HepG2 (cell line): ENCODE measurements around the gene LIMK2. TPM values are rescaled to one million over a fixed set of nuclear protein-coding genes. Genes with fewer than 3 reads are reported as not detected.
A peak's percentile ranks its signal among the peaks of the same experiment; 100 is the strongest.

Source experiments
- FOXJ3 ChIP-seq: sonication (generic); formaldehyde crosslinking; IDR thresholded peaks from 2 replicates; pipeline ENCODE4 v1.4.0; 2020; ENCODE audit warnings: missing genetic modification reagents, mild to moderate bottlenecking, borderline replicate concordance
- MAF1 ChIP-seq: sonication (generic); formaldehyde crosslinking; IDR thresholded peaks from 2 replicates; pipeline ENCODE4 v1.5.0; 2020; ENCODE audit warnings: missing genetic modification reagents, borderline replicate concordance
- MAFG ChIP-seq: sonication (generic); formaldehyde crosslinking; IDR thresholded peaks from 2 replicates; pipeline ENCODE4 v1.5.1; 2020; ENCODE audit warnings: mild to moderate bottlenecking, missing genetic modification reagents
- MAZ ChIP-seq, 2 experiments: sonication (generic) in 1 of 2; formaldehyde crosslinking in 1 of 2; IDR thresholded peaks; 2 replicates each; pipeline versions ENCODE4 v1.5.0 to v1.6.1; 2012 to 2020; ENCODE audit warnings: low read depth in 2 of 2, mild to moderate bottlenecking in 2 of 2, borderline replicate concordance in 1 of 2, improper control_type of control experiment in 1 of 2, low read length in 1 of 2, missing genetic modification reagents in 1 of 2, moderate library complexity in 1 of 2
- NAIF1 ChIP-seq: sonication (generic); formaldehyde crosslinking; IDR thresholded peaks from 2 replicates; pipeline ENCODE4 v1.5.0; 2020; ENCODE audit warnings: mild to moderate bottlenecking, missing genetic modification reagents, borderline replicate concordance
- NCOR1 ChIP-seq: fragments of 200-600 bp; sonication (generic); IDR thresholded peaks from 2 replicates; pipeline ENCODE4 v1.7.0; 2017; ENCODE audit warnings: antibody characterized with exemption, low read length, borderline replicate concordance
- NFKBIZ ChIP-seq: IDR thresholded peaks from 2 replicates; pipeline ENCODE4 v1.6.1; 2018; ENCODE audit warnings: missing genetic modification reagents, missing compliant biosample characterization
- NR1H2 ChIP-seq: sonication (generic); formaldehyde crosslinking; IDR thresholded peaks from 2 replicates; pipeline ENCODE4 v1.8.1; 2022; ENCODE audit warnings: low read depth, missing genetic modification reagents, borderline replicate concordance
- PAF1 ChIP-seq: IDR thresholded peaks from 2 replicates; pipeline ENCODE4 v1.6.1; 2016; ENCODE audit warnings: missing genetic modification reagents, missing compliant biosample characterization
- RXRA ChIP-seq: sonication (generic); formaldehyde crosslinking; IDR thresholded peaks from 2 replicates; pipeline ENCODE4 v1.5.1; 2020; ENCODE audit warnings: missing genetic modification reagents
- STAT5B ChIP-seq: sonication (generic); formaldehyde crosslinking; IDR thresholded peaks from 2 replicates; pipeline ENCODE4 v1.4.0; 2020; ENCODE audit warnings: missing genetic modification reagents
- ZFP36L1 ChIP-seq: sonication (generic); formaldehyde crosslinking; IDR thresholded peaks from 2 replicates; pipeline ENCODE4 v1.8.0; 2022; ENCODE audit warnings: mild to moderate bottlenecking, missing genetic modification reagents, moderate library complexity
- ZNF225 ChIP-seq: sonication (generic); formaldehyde crosslinking; IDR thresholded peaks from 2 replicates; pipeline ENCODE4 v1.4.0; 2020; ENCODE audit warnings: mild to moderate bottlenecking, missing genetic modification reagents
- ZNF260 ChIP-seq: sonication (generic); formaldehyde crosslinking; IDR thresholded peaks from 2 replicates; pipeline ENCODE4 v1.4.0; 2020; ENCODE audit warnings: missing genetic modification reagents, low read depth, mild to moderate bottlenecking, borderline replicate concordance
- ZNF557 ChIP-seq: sonication (generic); formaldehyde crosslinking; IDR thresholded peaks from 2 replicates; pipeline ENCODE4 v1.4.0; 2020; ENCODE audit warnings: missing genetic modification reagents
- ZNF564 ChIP-seq: sonication (generic); formaldehyde crosslinking; IDR thresholded peaks from 2 replicates; pipeline ENCODE4 v1.8.1; 2023; ENCODE audit warnings: mild to moderate bottlenecking, missing genetic modification reagents
- ZNF878 ChIP-seq: sonication (generic); formaldehyde crosslinking; IDR thresholded peaks from 2 replicates; pipeline ENCODE4 v1.8.1; 2023; ENCODE audit warnings: mild to moderate bottlenecking, missing genetic modification reagents, moderate library complexity
- ZSCAN21 ChIP-seq: sonication (generic); formaldehyde crosslinking; IDR thresholded peaks from 2 replicates; pipeline ENCODE4 v1.8.0; 2022; ENCODE audit warnings: mild to moderate bottlenecking, missing genetic modification reagents, moderate library complexity, borderline replicate concordance
- polyA plus RNA-seq, 8 experiments: library from polyadenylated mRNA; depleted of rRNA in 3 of 8; stranded (reverse) in 7 of 8; unstranded in 1 of 8; fragments of >200 nt; fragmentation: Illumina TruSeq in 4 of 8; extraction: Trizol in 4 of 8; gene quantifications; 2 replicates each; pipeline versions ENCODE4 v1.2.1 to v1.2.3, GENCODE V29; 2011 to 2016; ENCODE audit warnings: low read depth in 4 of 8, missing spikeins in 1 of 8, mixed read lengths in 1 of 8; ENCODE audit not compliant: insufficient read depth in 1 of 8
- total RNA-seq, 5 experiments: library from RNA; depleted of rRNA; stranded (reverse); fragments of >200 nt; fragmentation: Illumina TruSeq; extraction: Trizol; gene quantifications; 2 replicates each; pipeline ENCODE4 v1.2.3, GENCODE V29; 2016; ENCODE audit warnings: low read depth in 1 of 5
- TF ChIP-seq, protein P1 (sequence below): sonication (generic); formaldehyde crosslinking; IDR thresholded peaks from 2 replicates; pipeline ENCODE4 v1.9.0; 2021; ENCODE audit warnings: missing genetic modification reagents, borderline replicate concordance
- TF ChIP-seq, protein P2 (sequence below): sonication (generic); formaldehyde crosslinking; IDR thresholded peaks from 2 replicates; pipeline ENCODE4 v1.8.1; 2023; ENCODE audit warnings: mild to moderate bottlenecking, moderate library complexity, missing genetic modification reagents
- TF ChIP-seq, protein P3 (sequence below): sonication (generic); formaldehyde crosslinking; IDR thresholded peaks from 2 replicates; pipeline ENCODE4 v1.5.0; 2020; ENCODE audit warnings: missing genetic modification reagents
- TF ChIP-seq, protein P4 (sequence below): IDR thresholded peaks from 2 replicates; pipeline ENCODE4 v1.6.1; 2016; ENCODE audit warnings: mild to moderate bottlenecking, missing biosample characterization, missing genetic modification reagents
- TF ChIP-seq, protein P5 (sequence below): sonication (generic); formaldehyde crosslinking; IDR thresholded peaks from 2 replicates; pipeline ENCODE4 v1.8.1; 2023; ENCODE audit warnings: missing genetic modification reagents, mild to moderate bottlenecking, borderline replicate concordance

LIMK2 gene
- total and polyA plus RNA-seq, 2 of the 13 experiments (the other 11 are each of a cell fraction or from before 2014, with no cell fraction given): 20.9 to 29.8 TPM

GRCh38 chr22:31223786-31224191 lies 11.7 kb downstream of the LIMK2 start (continued):
- TF ChIP-seq, protein P1, sequence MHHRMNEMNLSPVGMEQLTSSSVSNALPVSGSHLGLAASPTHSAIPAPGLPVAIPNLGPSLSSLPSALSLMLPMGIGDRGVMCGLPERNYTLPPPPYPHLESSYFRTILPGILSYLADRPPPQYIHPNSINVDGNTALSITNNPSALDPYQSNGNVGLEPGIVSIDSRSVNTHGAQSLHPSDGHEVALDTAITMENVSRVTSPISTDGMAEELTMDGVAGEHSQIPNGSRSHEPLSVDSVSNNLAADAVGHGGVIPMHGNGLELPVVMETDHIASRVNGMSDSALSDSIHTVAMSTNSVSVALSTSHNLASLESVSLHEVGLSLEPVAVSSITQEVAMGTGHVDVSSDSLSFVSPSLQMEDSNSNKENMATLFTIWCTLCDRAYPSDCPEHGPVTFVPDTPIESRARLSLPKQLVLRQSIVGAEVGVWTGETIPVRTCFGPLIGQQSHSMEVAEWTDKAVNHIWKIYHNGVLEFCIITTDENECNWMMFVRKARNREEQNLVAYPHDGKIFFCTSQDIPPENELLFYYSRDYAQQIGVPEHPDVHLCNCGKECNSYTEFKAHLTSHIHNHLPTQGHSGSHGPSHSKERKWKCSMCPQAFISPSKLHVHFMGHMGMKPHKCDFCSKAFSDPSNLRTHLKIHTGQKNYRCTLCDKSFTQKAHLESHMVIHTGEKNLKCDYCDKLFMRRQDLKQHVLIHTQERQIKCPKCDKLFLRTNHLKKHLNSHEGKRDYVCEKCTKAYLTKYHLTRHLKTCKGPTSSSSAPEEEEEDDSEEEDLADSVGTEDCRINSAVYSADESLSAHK (CRISPR knock-in tag): no peak
- TF ChIP-seq NAIF1 (CRISPR knock-in tag): no peak
- no peak for TF ChIP-seq NFKBIZ (CRISPR knock-in tag)
- TF ChIP-seq NR1H2 (CRISPR knock-in tag): no peak
- TF ChIP-seq, protein P2, sequence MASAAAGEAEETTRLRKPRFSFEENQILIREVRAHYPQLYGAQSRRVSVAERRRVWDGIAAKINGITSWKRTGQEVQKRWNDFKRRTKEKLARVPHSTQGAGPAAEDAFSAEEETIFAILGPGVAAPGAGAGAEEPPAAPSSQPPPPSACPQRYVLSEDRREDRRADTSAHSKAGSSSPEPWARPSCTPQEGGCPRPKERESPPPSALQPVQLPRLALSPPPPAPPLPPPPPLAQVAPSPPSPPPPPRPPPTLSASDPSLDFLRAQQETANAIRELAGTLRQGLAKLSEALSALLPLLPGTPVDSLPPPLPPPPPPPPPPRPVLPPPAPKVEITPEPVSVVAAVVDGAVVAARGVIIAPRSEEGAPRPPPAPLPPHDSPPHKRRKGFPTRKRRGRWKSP: no peak; the same call in 1 of the 2 replicates
- no peak for TF ChIP-seq NCOR1
- TF ChIP-seq, protein P3, sequence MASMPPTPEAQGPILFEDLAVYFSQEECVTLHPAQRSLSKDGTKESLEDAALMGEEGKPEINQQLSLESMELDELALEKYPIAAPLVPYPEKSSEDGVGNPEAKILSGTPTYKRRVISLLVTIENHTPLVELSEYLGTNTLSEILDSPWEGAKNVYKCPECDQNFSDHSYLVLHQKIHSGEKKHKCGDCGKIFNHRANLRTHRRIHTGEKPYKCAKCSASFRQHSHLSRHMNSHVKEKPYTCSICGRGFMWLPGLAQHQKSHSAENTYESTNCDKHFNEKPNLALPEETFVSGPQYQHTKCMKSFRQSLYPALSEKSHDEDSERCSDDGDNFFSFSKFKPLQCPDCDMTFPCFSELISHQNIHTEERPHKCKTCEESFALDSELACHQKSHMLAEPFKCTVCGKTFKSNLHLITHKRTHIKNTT (CRISPR knock-in tag): no peak
- TF ChIP-seq MAFG (CRISPR knock-in tag): no peak
- no peak; the same call in 1 of the 2 replicates for TF ChIP-seq FOXJ3 (CRISPR knock-in tag)
- TF ChIP-seq, protein P4, sequence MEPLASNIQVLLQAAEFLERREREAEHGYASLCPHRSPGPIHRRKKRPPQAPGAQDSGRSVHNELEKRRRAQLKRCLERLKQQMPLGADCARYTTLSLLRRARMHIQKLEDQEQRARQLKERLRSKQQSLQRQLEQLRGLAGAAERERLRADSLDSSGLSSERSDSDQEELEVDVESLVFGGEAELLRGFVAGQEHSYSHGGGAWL (CRISPR knock-in tag): no peak
- no peak for TF ChIP-seq MAZ (IDR thresholded peaks at IDR 0.05; ENCODE audit: borderline replicate concordance, low read depth, low read length)
- 0 out of 2 replicates have a peak, but pooled peaks have one; percentile 47 for TF ChIP-seq MAZ (CRISPR knock-in tag; IDR thresholded peaks at IDR 0.05; ENCODE audit: low read depth)
- no peak for TF ChIP-seq ZFP36L1 (CRISPR knock-in tag)
- TF ChIP-seq ZNF557 (CRISPR knock-in tag): no peak
- no peak for TF ChIP-seq STAT5B (CRISPR knock-in tag)
- TF ChIP-seq RXRA (CRISPR knock-in tag): peak; percentile 65; the same call in 1 of the 2 replicates
- no peak for TF ChIP-seq ZNF260 (CRISPR knock-in tag)
- TF ChIP-seq ZNF878 (CRISPR knock-in tag): no peak
- TF ChIP-seq ZNF225: no peak
- TF ChIP-seq MAF1 (CRISPR knock-in tag): no peak
- TF ChIP-seq ZSCAN21 (CRISPR knock-in tag): peak; percentile 75; the same call in 1 of the 2 replicates
- TF ChIP-seq PAF1: no peak
- TF ChIP-seq, protein P5, sequence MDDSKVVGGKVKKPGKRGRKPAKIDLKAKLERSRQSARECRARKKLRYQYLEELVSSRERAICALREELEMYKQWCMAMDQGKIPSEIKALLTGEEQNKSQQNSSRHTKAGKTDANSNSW: no peak
- TF ChIP-seq ZNF564 (CRISPR knock-in tag): peak; percentile 36; the same call in 1 of the 2 replicates
